Measurements from ENCODE around the gene LILRA2. TPM values are rescaled to one million over a fixed set of nuclear protein-coding genes. Genes with fewer than 3 reads are reported as not detected.

Gene LILRA2
- total and polyA plus RNA-seq, 2 of the 8 experiments (the other 6 are each of a cell fraction or from before 2014, with no cell fraction given): not detected

GRCh38 chr19:54560881-54561385, 12.7 kb upstream of the LILRA2 start (continued):
- TF ChIP-seq RNF2 (IDR thresholded peaks at IDR 0.05; ENCODE audit: borderline replicate concordance, low read depth, low read length, missing control alignments, poor library complexity, severe bottlenecking) (no peak), CTCF (IDR thresholded peaks at IDR 0.05; ENCODE audit: control extremely low read depth in 1 of 3, insufficient read depth in 1 of 3, low read depth in 1 of 3, low read length in 3 of 3) (no peak)

Measured in H1 (cell line).